SU-DHL-6 (cell line): ENCODE measurements around the gene KCNJ15.

ENCODE experiments used
- CTCF ChIP-seq: fragments of 200-600 bp; sonication (generic); IDR thresholded peaks from one replicate; pipeline ENCODE4 v1.5.1; 2017; ENCODE audit warnings: antibody characterized with exemption, mild to moderate bottlenecking, low read length, moderate library complexity; ENCODE audit not compliant: insufficient read depth, poor library complexity, severe bottlenecking
- EZH2phosphoT487 ChIP-seq: fragments of 200-600 bp; sonication (generic), shearing (Covaris generic); conservative IDR thresholded peaks from 2 replicates; pipeline ENCODE4 v1.6.1; 2018; ENCODE audit warnings: mild to moderate bottlenecking, antibody characterized with exemption, low read length, moderate library complexity, mixed read lengths

- TF ChIP-seq CTCF = no peak
- no peak for TF ChIP-seq EZH2phosphoT487
These were observed 2.0 kb downstream of the KCNJ15 start for GRCh38 chr21:38258521-38259485.
